Spleen (tissue), 7 donors: Measurements from ENCODE around the gene C5AR2.
"Not testable (repeated sequence)": the region's sequence is repeated elsewhere in the genome, so short reads cannot be mapped to it uniquely, and the experiment has no call there.

Source experiments
- CTCF ChIP-seq, 11 experiments: fragments of 200-600 bp in 7 of 11; fragments of 450-650 bp in 4 of 11; sonication (generic) in 4 of 11; IDR thresholded peaks in 8 of 11; conservative IDR thresholded peaks in 3 of 11; 1 replicate in 7 of 11; 2 replicates in 4 of 11; pipeline versions ENCODE4 v1.4.0 to v1.8.0; 2016 to 2021; ENCODE audit warnings: antibody characterized with exemption in 11 of 11, inconsistent platforms in 4 of 11, mild to moderate bottlenecking in 1 of 11
- POLR2A ChIP-seq, 3 donors: fragments of 450-650 bp; IDR thresholded peaks; one replicate each; pipeline ENCODE4 v1.5.1; 2017; ENCODE audit warnings: antibody characterized with exemption in 3 of 3, mild to moderate bottlenecking in 1 of 3
- donor health status: DM: no; HTN: no; CAD: no; lungs with moderate emphysema.
- donor health status: DM: no; HTN: no; CAD: no.
- donor health status: DM: no; HTN: no; CAD: no.

GRCh38 chr19:47383890-47384289 lies 51.9 kb downstream of the C5AR2 start:
- not testable (repeated sequence) for TF ChIP-seq POLR2A (IDR thresholded peaks at IDR 0.05); CTCF (IDR thresholded peaks at IDR 0.05 in 8 of 11, conservative IDR thresholded peaks at IDR 0.05 in 3 of 11)
